NCI-H146 (cell line): ENCODE measurements around the gene PCED1A.
A peak's percentile ranks its signal among the peaks of the same experiment; 100 is the strongest.

ENCODE experiments used
- DNase-seq: peaks from one replicate; lab custom pipeline; 2025; lab: John Stamatoyannopoulos, UW

The PCED1A gene

GRCh38 chr20:2804852-2805688, 35.4 kb downstream of the PCED1A start:
- no peak for DNase-seq

GRCh38 chr20:2804041-2804828, 36.2 kb downstream of the PCED1A start:
- no peak for DNase-seq

DNA sequence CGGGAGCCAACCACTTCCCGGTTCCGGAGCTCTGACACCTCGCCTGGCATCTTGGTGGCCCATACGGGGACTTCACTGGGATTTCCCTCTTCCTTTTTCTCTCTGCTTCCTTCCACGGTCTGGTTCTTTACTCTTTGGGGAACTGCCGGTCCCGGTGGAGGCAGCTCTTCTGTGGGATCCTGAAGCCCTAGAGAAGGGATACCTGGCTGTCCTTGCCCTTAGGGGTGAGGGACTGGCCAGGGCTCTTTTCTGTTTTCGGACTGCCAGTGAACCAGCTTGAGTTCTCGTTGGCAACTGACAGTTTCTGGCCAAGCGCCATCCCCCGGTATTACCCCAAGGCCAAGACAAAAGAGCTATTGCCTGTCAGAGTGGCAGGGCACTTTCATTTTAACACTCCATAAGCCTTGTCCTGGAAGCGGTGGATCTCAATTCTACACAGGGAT, 39.1 kb downstream of the PCED1A start:
- DNase-seq, result peak; percentile 36

DNA sequence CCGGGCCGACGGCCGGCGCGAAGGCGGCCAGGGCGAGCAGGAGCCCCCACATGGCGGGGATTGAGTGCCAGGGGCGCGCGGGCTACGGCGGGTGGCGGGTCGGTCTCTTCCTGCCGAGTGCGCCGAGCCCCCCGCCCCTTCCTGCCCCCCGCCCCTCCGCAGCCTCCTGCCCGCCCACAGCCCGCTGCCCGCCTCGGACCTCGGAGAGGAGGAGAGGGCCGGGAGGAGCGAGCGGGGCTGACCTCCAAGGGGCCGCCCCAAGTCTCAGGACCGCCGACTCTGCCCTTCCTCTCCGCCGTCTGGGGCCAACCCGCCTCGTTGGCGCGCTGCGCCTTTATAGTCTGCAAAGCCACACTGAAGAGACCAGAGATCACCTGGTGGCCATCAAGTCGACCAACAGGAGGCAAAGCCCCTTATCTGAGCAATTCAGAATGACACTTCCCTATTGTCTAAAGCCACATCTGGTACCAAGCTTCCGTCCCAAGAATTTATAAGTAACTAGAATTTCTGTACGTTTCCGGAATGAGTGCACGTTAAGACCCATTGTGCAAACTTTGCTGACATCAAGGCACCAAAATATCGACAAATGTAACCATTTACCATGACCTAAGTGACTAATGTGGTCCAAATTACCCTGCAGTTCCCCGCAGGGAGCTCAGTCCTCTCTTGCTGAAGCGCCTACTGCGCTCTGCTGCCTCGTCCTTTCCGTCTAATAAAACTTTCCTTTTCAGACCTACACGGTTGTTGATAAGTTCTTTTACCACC, 39.8 kb downstream of the PCED1A start, which contains the start of gene CPXM1:
TSS of gene CPXM1 (minus strand) at position 107 of the 765 bp plus-strand sequence. CDS start at position 52, 55 bp downstream.
- DNase-seq, result peak; percentile 83

GRCh38 chr20:2799688-2800520, 40.6 kb downstream of the PCED1A start:
- DNase-seq, result peak; percentile 56

DNA sequence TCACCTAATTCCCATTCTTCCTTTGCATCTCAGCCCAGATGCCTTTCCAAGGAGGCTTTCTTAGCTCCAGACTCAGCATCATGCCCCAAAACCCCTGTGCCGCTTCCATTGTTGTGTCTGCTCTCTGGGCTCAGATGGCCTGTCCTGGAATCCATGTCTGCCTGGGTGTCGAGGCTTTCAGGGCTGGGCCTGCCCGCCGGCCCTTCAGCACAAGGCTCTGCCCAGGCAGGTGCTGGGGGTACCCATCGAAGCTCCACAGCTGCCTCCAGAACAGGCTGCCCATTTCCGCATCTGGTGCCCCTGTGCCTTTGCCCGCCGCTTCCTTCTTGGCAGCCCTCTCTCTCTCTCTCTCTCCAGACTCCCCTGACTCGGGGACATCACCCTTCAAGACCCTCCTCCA, 41.2 kb downstream of the PCED1A start:
- no peak for DNase-seq

- DNase-seq, result no peak
Observed at GRCh38 chr20:2798814-2799213, 41.6 kb downstream of the PCED1A start.

- DNase-seq, result no peak
Observed at GRCh38 chr20:2798095-2798805, 42.2 kb downstream of the PCED1A start.

DNA sequence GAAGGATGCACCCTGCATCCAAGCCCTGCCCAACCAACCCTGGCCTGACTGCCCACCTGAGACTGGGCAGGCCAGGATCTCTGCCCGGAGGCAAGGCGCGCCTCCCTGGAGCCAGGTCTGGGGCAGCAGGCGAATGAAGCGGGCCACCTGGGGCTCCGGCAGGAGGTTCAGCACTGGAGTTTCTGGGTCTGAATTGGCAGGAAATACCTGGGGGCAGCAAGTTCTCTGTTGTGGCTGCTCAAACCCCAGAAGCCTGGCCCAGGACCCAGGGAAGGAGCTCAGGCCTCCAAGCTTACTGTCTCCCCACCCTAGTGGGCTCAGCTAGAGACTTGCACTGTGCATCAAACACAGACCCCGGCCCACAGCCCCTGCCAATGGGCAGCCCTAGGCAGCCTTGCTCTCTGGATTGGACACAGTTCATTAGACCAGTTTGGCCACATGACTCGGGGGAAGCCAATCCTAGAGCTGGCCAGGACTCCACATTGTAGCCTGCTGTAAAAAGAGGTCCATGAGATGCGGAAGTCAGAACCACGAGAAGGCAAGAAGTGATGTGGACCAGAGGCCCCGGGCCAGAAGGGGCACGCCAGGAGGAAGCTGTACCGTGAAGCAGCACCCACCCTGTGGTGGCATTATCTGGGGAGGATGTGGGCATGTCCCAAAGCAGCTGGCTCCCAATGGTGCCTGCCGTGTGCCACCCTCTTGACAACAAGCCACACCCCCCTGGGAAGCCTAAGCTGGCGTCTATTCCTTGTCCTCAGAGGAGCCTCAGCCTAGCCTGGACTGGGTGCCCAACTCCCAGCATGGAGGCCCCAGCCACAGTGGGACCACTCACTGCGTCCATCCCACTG, 43.1 kb downstream of the PCED1A start:
- DNase-seq, result no peak

DNA sequence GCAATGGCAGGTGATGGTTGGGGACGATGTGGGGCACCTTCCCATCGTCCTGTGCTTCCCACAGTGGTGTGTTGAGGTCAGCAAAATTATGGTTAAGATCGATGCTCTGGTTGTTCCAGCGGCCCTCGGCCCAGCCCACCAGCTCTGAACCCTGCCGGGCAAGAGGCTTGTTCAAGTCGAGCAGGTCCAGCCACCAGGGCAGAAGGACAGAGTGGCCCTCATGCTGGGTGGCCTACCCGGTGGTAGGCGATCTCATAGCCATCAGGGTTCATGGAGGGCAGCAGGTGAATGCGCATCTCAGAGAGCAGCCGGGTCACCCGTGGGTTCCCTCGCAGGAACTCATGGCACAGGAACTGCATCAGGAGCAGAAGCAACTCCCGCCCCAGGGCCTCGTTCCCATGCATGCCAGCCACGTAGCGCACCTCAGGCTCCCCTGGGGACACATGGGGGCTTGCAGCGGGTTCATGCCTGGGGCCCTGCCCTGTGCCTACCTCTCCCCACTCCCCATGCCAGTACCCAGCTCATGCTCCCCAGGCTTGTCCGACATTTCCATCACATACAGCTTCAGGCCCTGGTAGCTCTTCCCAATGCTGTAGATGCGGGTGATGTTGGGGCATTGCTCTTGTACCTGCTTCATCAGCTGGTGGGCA, 44.3 kb downstream of the PCED1A start:
- DNase-seq, result no peak

DNA sequence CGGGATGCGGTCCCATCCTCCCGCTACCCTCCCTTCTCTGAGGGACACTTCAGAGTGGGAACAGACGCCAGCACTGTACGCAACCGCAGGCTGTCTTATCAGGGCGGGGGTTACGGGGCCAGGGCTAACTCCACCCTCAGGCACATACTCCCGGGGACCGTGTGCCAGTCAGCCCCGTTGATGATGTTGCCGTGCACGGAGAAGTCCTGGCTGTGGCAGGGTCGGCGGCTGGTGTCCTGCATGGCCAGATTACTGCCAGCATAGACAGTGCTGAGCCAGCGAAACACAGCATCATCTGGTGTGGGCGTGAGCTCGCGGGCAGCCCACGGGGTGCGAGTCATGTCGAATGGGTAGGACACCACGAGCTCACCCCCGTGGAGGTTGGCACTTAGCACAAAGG, 45.0 kb downstream of the PCED1A start:
- no peak for DNase-seq

GRCh38 chr20:2794866-2795447, 45.5 kb downstream of the PCED1A start:
- DNase-seq, result no peak

- DNase-seq, result peak; percentile 15
Observed at GRCh38 chr20:2794202-2794748, 46.2 kb downstream of the PCED1A start.

DNA sequence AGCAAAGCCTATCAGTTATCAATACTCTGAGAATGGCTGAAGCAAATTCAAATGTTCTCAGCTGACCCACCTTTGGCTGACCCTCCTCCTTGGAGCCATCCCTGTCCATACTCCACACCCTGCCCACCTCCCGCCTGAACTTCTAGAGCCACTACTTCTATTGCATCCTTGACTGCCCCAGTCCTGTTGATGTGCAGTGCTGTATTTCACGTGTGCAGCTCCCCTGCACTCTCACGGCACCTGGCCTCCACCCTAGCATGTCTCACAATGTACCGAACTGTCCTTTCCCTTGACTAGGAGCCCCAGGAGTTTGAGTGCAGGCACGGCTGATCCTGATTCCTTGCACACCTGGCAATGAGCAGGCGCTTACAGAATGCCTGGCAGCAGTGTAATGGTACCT, 47.0 kb downstream of the PCED1A start:
- DNase-seq, result no peak
